IPS-NIHi7 (cell line): Measurements from ENCODE around the gene TNF.

Experiments used
- DNase-seq: peaks from one replicate; pipeline ENCODE4 v3.0.0; 2012; ENCODE audit warnings: mixed read lengths; ENCODE audit errors: extremely low spot score

Gene TNF

GRCh38 chr6:31575335-31575901 lies at the start of gene TNF:
Gene TNF, plus strand, starts transcription at chr6:31575565. Its CDS starts 177 bp downstream, at chr6:31575742.
- DNase-seq: no peak

- DNase-seq: no peak
These were observed 49.3 kb upstream of the TNF start for GRCh38 chr6:31525932-31526591.

- DNase-seq: no peak
These were observed 47.0 kb upstream of the TNF start for GRCh38 chr6:31528307-31528777.

GRCh38 chr6:31528821-31529328 lies 46.5 kb upstream of the TNF start, which contains the start of gene MCCD1:
Gene MCCD1, plus strand, starts transcription at chr6:31528962. Its CDS starts 53 bp downstream, at chr6:31529015.
- DNase-seq: no peak

- DNase-seq: no peak
These were observed 45.8 kb upstream of the TNF start for GRCh38 chr6:31529329-31530150.

GRCh38 chr6:31530659-31531058 lies 44.7 kb upstream of the TNF start:
- DNase-seq: no peak

GRCh38 chr6:31531162-31531561 lies 44.2 kb upstream of the TNF start:
- DNase-seq: no peak

GRCh38 chr6:31531771-31532643 lies 43.4 kb upstream of the TNF start:
- DNase-seq: no peak

GRCh38 chr6:31532644-31533454 lies 42.5 kb upstream of the TNF start:
- DNase-seq: no peak

GRCh38 chr6:31533455-31533841 lies 41.9 kb upstream of the TNF start:
- no peak for DNase-seq

- no peak for DNase-seq
These were observed 41.4 kb upstream of the TNF start for GRCh38 chr6:31534011-31534410.

GRCh38 chr6:31534521-31535040 lies 40.8 kb upstream of the TNF start:
- DNase-seq: no peak

- DNase-seq: no peak
These were observed 39.6 kb upstream of the TNF start for GRCh38 chr6:31535538-31536324.

GRCh38 chr6:31538805-31539400 lies 36.5 kb upstream of the TNF start:
- DNase-seq: no peak

- no peak for DNase-seq
These were observed 34.7 kb upstream of the TNF start for GRCh38 chr6:31540640-31541039.

- DNase-seq: peak; percentile 38
These were observed 34.2 kb upstream of the TNF start for GRCh38 chr6:31541059-31541657.

- DNase-seq: peak; percentile 91
These were observed 33.5 kb upstream of the TNF start, which contains the start of gene DDX39B for GRCh38 chr6:31541658-31542521. Gene DDX39B, minus strand, starts transcription at chr6:31542003. Its CDS starts 1,471 bp downstream, at chr6:31540532.

- DNase-seq: no peak
These were observed 31.7 kb upstream of the TNF start for GRCh38 chr6:31543639-31544038.
